HepG2 (cell line): ENCODE results near the gene HRG. TPM values are rescaled to one million over a fixed set of nuclear protein-coding genes. Genes with fewer than 3 reads are reported as not detected.

Experiments used
- CENPT ChIP-seq: sonication (generic); formaldehyde crosslinking; IDR thresholded peaks from 2 replicates; pipeline ENCODE4 v1.8.0; 2022; ENCODE audit warnings: low read depth, mild to moderate bottlenecking, moderate library complexity, missing genetic modification reagents
- HMGXB4 ChIP-seq, 2 experiments: sonication (generic) in 1 of 2; formaldehyde crosslinking in 1 of 2; IDR thresholded peaks; 2 replicates each; pipeline versions ENCODE4 v1.4.0 to v1.6.1; 2018 to 2020; ENCODE audit warnings: missing genetic modification reagents in 2 of 2, borderline replicate concordance in 1 of 2, low read depth in 1 of 2, mild to moderate bottlenecking in 1 of 2, missing biosample characterization in 1 of 2
- MIXL1 ChIP-seq: IDR thresholded peaks from 2 replicates; pipeline ENCODE4 v1.6.1; 2016
- PAWR ChIP-seq: sonication (generic); formaldehyde crosslinking; IDR thresholded peaks from 2 replicates; pipeline ENCODE4 v1.4.0; 2020; ENCODE audit warnings: missing genetic modification reagents, mild to moderate bottlenecking, borderline replicate concordance
- POLR2AphosphoS2 ChIP-seq: IDR thresholded peaks from 2 replicates; pipeline ENCODE4 v1.6.1; 2011; ENCODE audit warnings: low read depth, low read length, improper control_type of control experiment
- ZBTB2 ChIP-seq: sonication (generic); formaldehyde crosslinking; IDR thresholded peaks from 2 replicates; pipeline ENCODE4 v1.8.0; 2022; ENCODE audit warnings: low read depth, missing genetic modification reagents
- ZBTB25 ChIP-seq: IDR thresholded peaks from 2 replicates; pipeline ENCODE4 v1.6.1; 2018; ENCODE audit warnings: missing genetic modification reagents
- ZNF142 ChIP-seq: sonication (generic); formaldehyde crosslinking; IDR thresholded peaks from 2 replicates; pipeline ENCODE4 v1.4.0; 2020; ENCODE audit warnings: missing genetic modification reagents
- ZNF558 ChIP-seq: sonication (generic); formaldehyde crosslinking; IDR thresholded peaks from 2 replicates; pipeline ENCODE4 v1.9.0; 2022; ENCODE audit warnings: mild to moderate bottlenecking, missing genetic modification reagents, borderline replicate concordance
- ZNF605 ChIP-seq: sonication (generic); formaldehyde crosslinking; IDR thresholded peaks from 2 replicates; pipeline ENCODE4 v1.8.0; 2022; ENCODE audit warnings: mild to moderate bottlenecking, missing genetic modification reagents
- ZNF652 ChIP-seq: IDR thresholded peaks from 2 replicates; pipeline ENCODE4 v1.6.1; 2016; ENCODE audit warnings: low read depth, borderline replicate concordance
- ZNF761 ChIP-seq: sonication (generic); formaldehyde crosslinking; conservative IDR thresholded peaks from 2 replicates; pipeline ENCODE4 v1.4.0; 2020; ENCODE audit warnings: mild to moderate bottlenecking, missing genetic modification reagents
- polyA plus RNA-seq, 8 experiments: library from polyadenylated mRNA; depleted of rRNA in 3 of 8; stranded (reverse) in 7 of 8; unstranded in 1 of 8; fragments of >200 nt; fragmentation: Illumina TruSeq in 4 of 8; extraction: Trizol in 4 of 8; gene quantifications; 2 replicates each; pipeline versions ENCODE4 v1.2.1 to v1.2.3, GENCODE V29; 2011 to 2016; ENCODE audit warnings: low read depth in 4 of 8, missing spikeins in 1 of 8, mixed read lengths in 1 of 8; ENCODE audit not compliant: insufficient read depth in 1 of 8
- total RNA-seq, 5 experiments: library from RNA; depleted of rRNA; stranded (reverse); fragments of >200 nt; fragmentation: Illumina TruSeq; extraction: Trizol; gene quantifications; 2 replicates each; pipeline ENCODE4 v1.2.3, GENCODE V29; 2016; ENCODE audit warnings: low read depth in 1 of 5
- TF ChIP-seq, protein P1 (sequence below): sonication (generic); formaldehyde crosslinking; IDR thresholded peaks from 2 replicates; pipeline ENCODE4 v1.8.0; 2022; ENCODE audit warnings: missing genetic modification reagents, mild to moderate bottlenecking, inconsistent platforms, borderline replicate concordance
- TF ChIP-seq, protein P2 (sequence below): sonication (generic); formaldehyde crosslinking; IDR thresholded peaks from 2 replicates; pipeline ENCODE4 v1.8.0; 2023; ENCODE audit warnings: mild to moderate bottlenecking, missing genetic modification reagents

HRG gene
- total and polyA plus RNA-seq, 2 of the 13 experiments (the other 11 are each of a cell fraction or from before 2014, with no cell fraction given): 0.09 to 0.11 TPM

GRCh38 chr3:186620213-186621092, 45.4 kb upstream of the HRG start (continued):
- 0 out of 2 replicates have a peak, but pooled peaks have one; percentile 16 for TF ChIP-seq ZBTB25 (CRISPR knock-in tag)
- TF ChIP-seq ZBTB2 (CRISPR knock-in tag): no peak; the same call in 1 of the 2 replicates
- TF ChIP-seq MIXL1 (CRISPR knock-in tag): peak; percentile 35; the same call in 1 of the 2 replicates
- TF ChIP-seq HMGXB4 (CRISPR knock-in tag; IDR thresholded peaks at IDR 0.05; ENCODE audit: borderline replicate concordance in 1 of 2, low read depth in 1 of 2): 0 out of 4 replicates have a peak, but pooled peaks of 1 of the 2 experiments have one; percentile 20
- TF ChIP-seq, protein P1, sequence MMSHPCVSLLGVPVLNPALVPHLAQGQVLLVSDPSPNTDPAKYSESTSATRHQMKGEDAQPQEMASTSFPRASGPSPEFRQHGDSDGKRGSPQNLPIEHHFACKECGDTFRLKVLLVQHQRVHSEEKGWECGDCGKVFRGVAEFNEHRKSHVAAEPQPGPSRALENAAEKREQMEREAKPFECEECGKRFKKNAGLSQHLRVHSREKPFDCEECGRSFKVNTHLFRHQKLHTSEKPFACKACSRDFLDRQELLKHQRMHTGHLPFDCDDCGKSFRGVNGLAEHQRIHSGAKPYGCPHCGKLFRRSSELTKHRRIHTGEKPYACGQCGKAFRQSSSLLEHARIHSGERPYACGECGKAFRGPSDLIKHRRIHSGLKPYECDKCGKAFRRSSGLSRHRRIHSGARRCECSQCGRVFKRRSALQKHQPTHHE (CRISPR knock-in tag): peak; percentile 79
- peak; percentile 75 for TF ChIP-seq ZNF558 (CRISPR knock-in tag)
- no peak; the same call in 1 of the 2 replicates for TF ChIP-seq CENPT
- TF ChIP-seq ZNF652 (CRISPR knock-in tag): 0 out of 2 replicates have a peak, but pooled peaks have one; percentile 1
- no peak for TF ChIP-seq POLR2AphosphoS2
- TF ChIP-seq ZNF761 (CRISPR knock-in tag): peak; percentile 77; the same call in 1 of the 2 replicates
- peak; percentile 81 for TF ChIP-seq ZNF605
- TF ChIP-seq ZNF142: 0 out of 2 replicates have a peak, but pooled peaks have one; percentile 10
- TF ChIP-seq, protein P2, sequence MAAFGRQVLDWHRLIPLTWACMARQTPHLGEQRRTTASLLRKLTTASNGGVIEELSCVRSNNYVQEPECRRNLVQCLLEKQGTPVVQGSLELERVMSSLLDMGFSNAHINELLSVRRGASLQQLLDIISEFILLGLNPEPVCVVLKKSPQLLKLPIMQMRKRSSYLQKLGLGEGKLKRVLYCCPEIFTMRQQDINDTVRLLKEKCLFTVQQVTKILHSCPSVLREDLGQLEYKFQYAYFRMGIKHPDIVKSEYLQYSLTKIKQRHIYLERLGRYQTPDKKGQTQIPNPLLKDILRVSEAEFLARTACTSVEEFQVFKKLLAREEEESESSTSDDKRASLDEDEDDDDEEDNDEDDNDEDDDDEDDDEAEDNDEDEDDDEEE (CRISPR knock-in tag): peak; percentile 67; the same call in 1 of the 2 replicates
- TF ChIP-seq PAWR: no peak
